ENCODE data around the gene IL10RB. TPM values are rescaled to one million over a fixed set of nuclear protein-coding genes. Genes with fewer than 3 reads are reported as not detected.

Gene IL10RB
- polyA plus RNA-seq, 1 donor (not counting 4 experiments of a cell fraction or from before 2014, with no cell fraction given) = 19.6 TPM

- H3K9me3 ChIP-seq (ENCODE audit: control insufficient read depth, low read depth, low read length) = no peaks in the 10 kb centered on the region
- H3K9ac ChIP-seq (ENCODE audit: control insufficient read depth, extremely low read depth, insufficient read depth, low read length) = peak within 1 kb of the TSS; percentile 98
- H3K36me3 ChIP-seq (ENCODE audit: control insufficient read depth in 2 of 2, extremely low read depth in 1 of 2, insufficient read depth in 2 of 2, low read length in 2 of 2) = peaks cover 0 to 2% of the 10 kb centered on the region in 2 experiments
- peak within 1 kb of the TSS; percentile 94 to 99 (median 96) for H3K4me3 ChIP-seq (ENCODE audit: control insufficient read depth in 2 of 3, extremely low read depth in 1 of 3, insufficient read depth in 2 of 3, low read depth in 1 of 3, low read length in 3 of 3)
- no peaks in the 10 kb centered on the region for H4K20me1 ChIP-seq (ENCODE audit: control insufficient read depth, extremely low read depth, insufficient read depth, low read length)
- no peaks in the 10 kb centered on the region for H3K9me1 ChIP-seq (ENCODE audit: control insufficient read depth, extremely low read depth, insufficient read depth, low read length)
- FAIRE-seq (peak; percentile 62), DNase-seq (ENCODE audit: low read depth, low spot score) (peak; percentile 89)
- H3K79me2 ChIP-seq (ENCODE audit: control insufficient read depth, insufficient read depth, low read length) = peaks cover 38% of the 10 kb centered on the region
- H3K27ac ChIP-seq (ENCODE audit: control insufficient read depth, insufficient read depth, low read length) = peak within 1 kb of the TSS; percentile 95
- dilution Hi-C loops (cut with MboI; ENCODE audit: extremely low pct_ligation_motif_present, low sequenced_read_pairs) = no loop called here
- H3K4me2 ChIP-seq (ENCODE audit: control insufficient read depth, extremely low read depth, insufficient read depth, low read depth, low read length) = peak within 1 kb of the TSS; percentile 91
- H3K4me1 ChIP-seq (ENCODE audit: control insufficient read depth, extremely low read depth, insufficient read depth, low read length) = peaks cover 8% of the 10 kb centered on the region
- TF ChIP-seq CTCF (optimal IDR thresholded peaks at IDR 0.05 in 1 of 3, IDR thresholded peaks at IDR 0.05 in 1 of 3, conservative IDR thresholded peaks at IDR 0.05 in 1 of 3; ENCODE audit: extremely low read depth in 1 of 3, insufficient read depth in 2 of 3, low read length in 3 of 3) (no peak), EZH2 (IDR thresholded peaks at IDR 0.05; ENCODE audit: low read length) (no peak)
- peak within 1 kb of the TSS; percentile 100 for H2AFZ ChIP-seq (ENCODE audit: control insufficient read depth, low read length)
- H3K27me3 ChIP-seq (ENCODE audit: control insufficient read depth, extremely low read depth, insufficient read depth, low read length) = no peaks in the 10 kb centered on the region
Measured at GRCh38 chr21:33324291-33325221, 58.4 kb downstream of the IL10RB start, which contains the start of gene IFNAR1. Gene IFNAR1, plus strand, starts transcription at chr21:33324970. Its CDS starts 86 bp downstream, at chr21:33325056.

GRCh38 chr21:33325222-33326067 is 59.3 kb downstream of the IL10RB start:
- H3K79me2 ChIP-seq (ENCODE audit: control insufficient read depth, insufficient read depth, low read length) = peaks cover 46% of the 10 kb centered on the region
- no peaks in the 10 kb centered on the region for H3K27me3 ChIP-seq (ENCODE audit: control insufficient read depth, extremely low read depth, insufficient read depth, low read length)
- peak overlapping the region; percentile 91 for H3K4me2 ChIP-seq (ENCODE audit: control insufficient read depth, extremely low read depth, insufficient read depth, low read depth, low read length)
- peak overlapping the region; percentile 100 for H2AFZ ChIP-seq (ENCODE audit: control insufficient read depth, low read length)
- no peak for TF ChIP-seq EZH2 (IDR thresholded peaks at IDR 0.05; ENCODE audit: low read length)
- no peak for TF ChIP-seq CTCF (optimal IDR thresholded peaks at IDR 0.05 in 1 of 3, IDR thresholded peaks at IDR 0.05 in 1 of 3, conservative IDR thresholded peaks at IDR 0.05 in 1 of 3; ENCODE audit: extremely low read depth in 1 of 3, insufficient read depth in 2 of 3, low read length in 3 of 3)
- peak overlapping the region; percentile 94 to 99 (median 96) for H3K4me3 ChIP-seq (ENCODE audit: control insufficient read depth in 2 of 3, extremely low read depth in 1 of 3, insufficient read depth in 2 of 3, low read depth in 1 of 3, low read length in 3 of 3)
- peak overlapping the region; percentile 95 for H3K27ac ChIP-seq (ENCODE audit: control insufficient read depth, insufficient read depth, low read length)
- peaks cover 8% of the 10 kb centered on the region for H3K4me1 ChIP-seq (ENCODE audit: control insufficient read depth, extremely low read depth, insufficient read depth, low read length)
- H3K9ac ChIP-seq (ENCODE audit: control insufficient read depth, extremely low read depth, insufficient read depth, low read length) = peak overlapping the region; percentile 98
- H4K20me1 ChIP-seq (ENCODE audit: control insufficient read depth, extremely low read depth, insufficient read depth, low read length) = no peaks in the 10 kb centered on the region
- DNase-seq (ENCODE audit: low read depth, low spot score) = peak; percentile 30
- peak; percentile 17 for FAIRE-seq
- H3K9me1 ChIP-seq (ENCODE audit: control insufficient read depth, extremely low read depth, insufficient read depth, low read length) = no peaks in the 10 kb centered on the region
- dilution Hi-C loops (cut with MboI; ENCODE audit: extremely low pct_ligation_motif_present, low sequenced_read_pairs) = no loop called here
- H3K9me3 ChIP-seq (ENCODE audit: control insufficient read depth, low read depth, low read length) = no peaks in the 10 kb centered on the region
- H3K36me3 ChIP-seq (ENCODE audit: control insufficient read depth in 2 of 2, extremely low read depth in 1 of 2, insufficient read depth in 2 of 2, low read length in 2 of 2) = peaks cover 0 to 2% of the 10 kb centered on the region in 2 experiments
